ENCODE data around the gene TACR1. TPM values are rescaled to one million over a fixed set of nuclear protein-coding genes. Genes with fewer than 3 reads are reported as not detected.

TACR1 gene
- total RNA-seq, 1 donor from 2014 or later = not detected

GRCh38 chr2:75007819-75008218 is 191.5 kb downstream of the TACR1 start:
- no peaks in the 10 kb centered on the region for H3K9me3 Mint-ChIP-seq
- H3K4me3 Mint-ChIP-seq = no peak overlapping the region
- POLR2A ChIA-PET = no interaction called here
- TF ChIP-seq CTCF (IDR thresholded peaks at IDR 0.05) = no peak
- no peaks in the 10 kb centered on the region for H3K4me1 Mint-ChIP-seq
- intact Hi-C loops (cut with micrococcal nuclease) = no loop called here
- CTCF ChIA-PET = no interaction called here
- H3K36me3 Mint-ChIP-seq (ENCODE audit: low read depth) = peaks cover 7% of the 10 kb centered on the region
- H3K27me3 Mint-ChIP-seq = no peaks in the 10 kb centered on the region
- no peak for ATAC-seq (ENCODE audit: low read depth)
- no peak for DNase-seq
- no peak overlapping the region for H3K27ac Mint-ChIP-seq

DNA sequence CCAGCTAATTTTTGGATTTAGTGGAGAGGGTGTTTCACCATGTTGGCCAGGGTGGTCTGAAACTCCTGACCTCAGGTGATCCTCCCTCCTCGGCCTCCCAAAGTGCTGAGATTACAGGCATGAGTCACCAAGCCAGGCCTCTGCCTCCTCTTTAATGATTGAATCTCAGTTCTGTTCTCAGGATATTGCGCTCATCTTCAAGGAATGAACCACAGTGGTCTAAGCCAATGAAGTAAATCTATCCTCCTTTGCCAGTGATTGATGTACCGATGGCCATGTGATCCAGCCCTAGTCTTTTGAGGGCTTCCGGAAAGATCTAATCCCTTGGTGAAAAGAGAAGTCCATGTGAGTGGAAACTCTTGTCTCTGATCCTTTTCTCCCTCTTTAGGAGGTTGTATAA is 192.3 kb downstream of the TACR1 start:
- H3K4me1 Mint-ChIP-seq = no peaks in the 10 kb centered on the region
- H3K4me3 Mint-ChIP-seq = no peak overlapping the region
- TF ChIP-seq CTCF (IDR thresholded peaks at IDR 0.05) = no peak
- no peak overlapping the region for H3K27ac Mint-ChIP-seq
- peaks cover 7% of the 10 kb centered on the region for H3K36me3 Mint-ChIP-seq (ENCODE audit: low read depth)
- ChIA-PET CTCF (no interaction called here), POLR2A (no interaction called here)
- H3K27me3 Mint-ChIP-seq = no peaks in the 10 kb centered on the region
- no peaks in the 10 kb centered on the region for H3K9me3 Mint-ChIP-seq
- DNase-seq = no peak
- no peak for ATAC-seq (ENCODE audit: low read depth)
- intact Hi-C loops (cut with micrococcal nuclease) = no loop called here

DNA sequence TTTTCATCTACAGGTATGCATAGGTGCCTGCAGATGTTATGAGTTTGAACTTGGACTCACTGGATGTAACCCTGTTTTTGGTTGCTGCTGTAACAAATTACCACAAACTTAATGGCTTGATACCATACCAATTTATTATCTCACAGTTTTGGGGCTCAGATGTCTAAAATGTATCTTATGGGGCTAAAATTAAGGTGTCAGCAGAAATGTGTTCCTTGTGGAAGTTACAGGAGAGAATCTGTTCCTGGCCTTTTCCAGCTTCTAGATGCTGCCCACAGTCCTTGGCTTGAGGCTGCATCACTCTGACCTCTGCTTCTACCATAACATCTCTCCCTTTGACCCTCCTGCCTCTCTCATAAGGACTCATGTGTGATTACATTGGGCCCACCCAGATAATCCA is 193.3 kb downstream of the TACR1 start:
- no peak for TF ChIP-seq CTCF (IDR thresholded peaks at IDR 0.05)
- CTCF ChIA-PET = no interaction called here
- Mint-ChIP-seq H3K4me3 (no peak overlapping the region), H3K9me3 (no peaks in the 10 kb centered on the region), H3K4me1 (no peaks in the 10 kb centered on the region), H3K27me3 (no peaks in the 10 kb centered on the region), H3K36me3 (ENCODE audit: low read depth) (peaks cover 7% of the 10 kb centered on the region), H3K27ac (no peak overlapping the region)
- POLR2A ChIA-PET = no interaction called here
- ATAC-seq (ENCODE audit: low read depth) (no peak), DNase-seq (no peak)
- intact Hi-C loops (cut with micrococcal nuclease) = no loop called here

GRCh38 chr2:75003773-75004172 is 195.5 kb downstream of the TACR1 start:
- POLR2A ChIA-PET = no interaction called here
- no peaks in the 10 kb centered on the region for H3K9me3 Mint-ChIP-seq
- TF ChIP-seq CTCF (IDR thresholded peaks at IDR 0.05) = no peak
- CTCF ChIA-PET = no interaction called here
- intact Hi-C loops (cut with micrococcal nuclease) = no loop called here
- H3K27me3 Mint-ChIP-seq = no peaks in the 10 kb centered on the region
- H3K4me1 Mint-ChIP-seq = no peaks in the 10 kb centered on the region
- no peak overlapping the region for H3K4me3 Mint-ChIP-seq
- H3K36me3 Mint-ChIP-seq (ENCODE audit: low read depth) = peaks cover 8% of the 10 kb centered on the region
- DNase-seq (no peak), ATAC-seq (ENCODE audit: low read depth) (no peak)
- H3K27ac Mint-ChIP-seq = no peak overlapping the region

DNA sequence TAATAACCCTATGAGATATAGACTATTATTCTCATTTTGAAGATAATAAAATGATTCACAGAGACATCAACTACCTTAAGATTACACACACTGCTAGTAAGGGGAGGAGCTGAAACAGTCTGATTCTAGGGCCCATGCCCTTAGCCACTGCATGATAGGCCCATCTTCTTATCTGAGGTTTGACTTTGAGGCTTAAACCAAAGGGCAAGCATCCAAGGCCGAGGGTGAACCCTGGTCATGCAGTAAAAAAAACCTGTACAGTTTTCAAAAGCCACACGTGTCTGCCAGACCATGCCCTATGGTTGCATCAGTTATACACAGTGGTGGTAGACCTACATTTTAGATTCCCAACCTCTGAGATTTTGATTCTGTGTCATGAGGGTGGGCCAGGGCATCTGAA is 196.0 kb downstream of the TACR1 start:
- no peaks in the 10 kb centered on the region for H3K9me3 Mint-ChIP-seq
- ChIA-PET CTCF (no interaction called here), POLR2A (no interaction called here)
- H3K27ac Mint-ChIP-seq = no peak overlapping the region
- no peak for TF ChIP-seq CTCF (IDR thresholded peaks at IDR 0.05)
- intact Hi-C loops (cut with micrococcal nuclease) = no loop called here
- ATAC-seq (ENCODE audit: low read depth) (no peak), DNase-seq (no peak)
- no peaks in the 10 kb centered on the region for H3K27me3 Mint-ChIP-seq
- no peak overlapping the region for H3K4me3 Mint-ChIP-seq
- H3K36me3 Mint-ChIP-seq (ENCODE audit: low read depth) = peaks cover 10% of the 10 kb centered on the region
- no peaks in the 10 kb centered on the region for H3K4me1 Mint-ChIP-seq

Measured in activated B cell treated with CpG ODN at 0.5 μM for 24 hours (primary cell).